ENCODE data around the gene CHAT. TPM values are rescaled to one million over a fixed set of nuclear protein-coding genes. Genes with fewer than 3 reads are reported as not detected.

The CHAT gene
- total and polyA plus RNA-seq, 2 donors (not counting 3 experiments of a cell fraction or from before 2014, with no cell fraction given) = not detected

DNA sequence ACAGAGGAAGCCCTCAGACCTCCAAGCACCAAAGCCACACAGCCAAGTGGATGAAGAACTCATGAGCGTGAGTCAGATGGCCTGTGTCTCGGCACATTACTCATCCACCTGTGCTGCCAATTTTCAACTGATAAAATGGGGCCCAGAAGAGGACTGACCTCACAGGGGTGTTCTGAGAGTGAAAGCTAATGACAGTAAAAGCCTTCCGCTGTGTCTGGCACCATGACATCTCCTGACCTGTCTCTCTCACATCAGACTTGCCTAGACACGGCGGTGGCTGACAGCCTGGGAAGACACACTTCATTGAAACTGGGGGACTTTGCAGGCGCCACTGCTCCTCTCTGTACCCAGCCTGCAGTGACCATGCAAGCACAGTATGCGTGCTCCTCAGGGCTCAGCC, 12.0 kb upstream of the CHAT start:
- Histone ChIP-seq H3K79me2 (ENCODE audit: control insufficient read depth, insufficient read depth, low read length) (no peaks in the 10 kb centered on the region), H2AFZ (ENCODE audit: low read depth, low read length) (no peak overlapping the region), H3K9ac (replicated peaks; ENCODE audit: extremely low read depth, insufficient read depth, low read length) (no peak overlapping the region), H3K4me2 (ENCODE audit: insufficient read depth, low read length) (no peak overlapping the region), H3K9me1 (replicated peaks; ENCODE audit: control insufficient read depth, extremely low read depth, insufficient read depth, low read length) (no peaks in the 10 kb centered on the region), H3K4me1 (ENCODE audit: control insufficient read depth, extremely low read depth, insufficient read depth, low read length) (no peaks in the 10 kb centered on the region), H3K27ac (ENCODE audit: insufficient read depth, low read depth, low read length) (no peak overlapping the region), H3K36me3 (ENCODE audit: control insufficient read depth in 2 of 2, extremely low read depth in 1 of 2, insufficient read depth in 2 of 2, low read length in 2 of 2) (no peaks in the 10 kb centered on the region), H3K27me3 (ENCODE audit: control insufficient read depth in 2 of 2, insufficient read depth in 2 of 2, low read length in 2 of 2) (peaks cover 0 to 3% of the 10 kb centered on the region in 2 experiments), H3K4me3 (replicated peaks in 1 of 3; ENCODE audit: insufficient read depth in 1 of 3, low read depth in 1 of 3, low read length in 3 of 3) (no peak overlapping the region), H4K20me1 (replicated peaks; ENCODE audit: control insufficient read depth, extremely low read depth, insufficient read depth, low read length) (no peaks in the 10 kb centered on the region), H3K9me3 (replicated peaks; ENCODE audit: control insufficient read depth, insufficient read depth, low read length) (no peaks in the 10 kb centered on the region)
- FAIRE-seq (no peak), DNase-seq (ENCODE audit: low read depth, low spot score) (no peak)
- no peak for TF ChIP-seq EZH2 (IDR thresholded peaks at IDR 0.05; ENCODE audit: borderline replicate concordance, low read depth, low read length, severe bottlenecking)
- no peak for TF ChIP-seq MYC (IDR thresholded peaks at IDR 0.05; ENCODE audit: low read depth, low read length)
- no peak for TF ChIP-seq POLR2A (IDR thresholded peaks at IDR 0.05; ENCODE audit: low read depth, low read length)
- no peak for TF ChIP-seq GATA2 (IDR thresholded peaks at IDR 0.05; ENCODE audit: insufficient read depth, insufficient read length, low read depth, low read length)
- TF ChIP-seq, protein P1, sequence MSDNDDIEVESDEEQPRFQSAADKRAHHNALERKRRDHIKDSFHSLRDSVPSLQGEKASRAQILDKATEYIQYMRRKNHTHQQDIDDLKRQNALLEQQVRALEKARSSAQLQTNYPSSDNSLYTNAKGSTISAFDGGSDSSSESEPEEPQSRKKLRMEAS (IDR thresholded peaks at IDR 0.05; ENCODE audit: insufficient read depth, insufficient read length) = no peak
- TF ChIP-seq POLR2AphosphoS5 (IDR thresholded peaks at IDR 0.05; ENCODE audit: insufficient read depth, low read depth, low read length) = no peak
- TF ChIP-seq JUN (IDR thresholded peaks at IDR 0.05; ENCODE audit: borderline replicate concordance, insufficient read depth, insufficient read length, low read depth) = no peak
- TF ChIP-seq, protein P2, sequence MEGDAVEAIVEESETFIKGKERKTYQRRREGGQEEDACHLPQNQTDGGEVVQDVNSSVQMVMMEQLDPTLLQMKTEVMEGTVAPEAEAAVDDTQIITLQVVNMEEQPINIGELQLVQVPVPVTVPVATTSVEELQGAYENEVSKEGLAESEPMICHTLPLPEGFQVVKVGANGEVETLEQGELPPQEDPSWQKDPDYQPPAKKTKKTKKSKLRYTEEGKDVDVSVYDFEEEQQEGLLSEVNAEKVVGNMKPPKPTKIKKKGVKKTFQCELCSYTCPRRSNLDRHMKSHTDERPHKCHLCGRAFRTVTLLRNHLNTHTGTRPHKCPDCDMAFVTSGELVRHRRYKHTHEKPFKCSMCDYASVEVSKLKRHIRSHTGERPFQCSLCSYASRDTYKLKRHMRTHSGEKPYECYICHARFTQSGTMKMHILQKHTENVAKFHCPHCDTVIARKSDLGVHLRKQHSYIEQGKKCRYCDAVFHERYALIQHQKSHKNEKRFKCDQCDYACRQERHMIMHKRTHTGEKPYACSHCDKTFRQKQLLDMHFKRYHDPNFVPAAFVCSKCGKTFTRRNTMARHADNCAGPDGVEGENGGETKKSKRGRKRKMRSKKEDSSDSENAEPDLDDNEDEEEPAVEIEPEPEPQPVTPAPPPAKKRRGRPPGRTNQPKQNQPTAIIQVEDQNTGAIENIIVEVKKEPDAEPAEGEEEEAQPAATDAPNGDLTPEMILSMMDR (IDR thresholded peaks at IDR 0.05; ENCODE audit: extremely low read depth in 1 of 2, insufficient read depth in 1 of 2, low read depth in 1 of 2, low read length in 2 of 2) = no peak
- no peak for TF ChIP-seq FOS (IDR thresholded peaks at IDR 0.05; ENCODE audit: borderline replicate concordance, insufficient read depth, low read length)
- ChIA-PET POLR2A (no interaction called here), CTCF (no interaction called here)
- dilution Hi-C loops (cut with MboI; ENCODE audit: extremely low pct_ligation_motif_present, low sequenced_read_pairs) (no loop called here), intact Hi-C loops (cut with micrococcal nuclease) (no loop called here)
- BruUV-seq (replicated peaks) = no TSS peak
